Mesothelial cell of epicardium (in vitro differentiated cells): ENCODE measurements around the gene YWHAG. TPM values are rescaled to one million over a fixed set of nuclear protein-coding genes. Genes with fewer than 3 reads are reported as not detected.
A peak's percentile ranks its signal among the peaks of the same experiment; 100 is the strongest.

ENCODE experiments used
- DNase-seq, 2 experiments: peaks; one replicate each; pipeline ENCODE4 v3.0.0; 2021; ENCODE audit warnings: low spot score in 2 of 2; ENCODE audit not compliant: unreplicated experiment in 2 of 2
- H3K27ac Mint-ChIP-seq: 2 replicates; pipeline ENCODE4 v1.8.0; 2021; ENCODE audit warnings: mixed read lengths
- H3K27me3 Mint-ChIP-seq: 2 replicates; pipeline ENCODE4 v1.8.0; 2021; ENCODE audit warnings: low read depth, mixed read lengths
- H3K36me3 Mint-ChIP-seq: 2 replicates; pipeline ENCODE4 v1.8.0; 2021; ENCODE audit warnings: mixed read lengths
- H3K4me1 Mint-ChIP-seq: 2 replicates; pipeline ENCODE4 v1.8.0; 2021; ENCODE audit warnings: mixed read lengths
- H3K4me3 Mint-ChIP-seq: 2 replicates; pipeline ENCODE4 v1.8.0; 2021; ENCODE audit warnings: mild to moderate bottlenecking, moderate library complexity, mixed read lengths
- H3K9me3 Mint-ChIP-seq: 2 replicates; pipeline ENCODE4 v1.8.0; 2021; ENCODE audit warnings: mixed read lengths
- total RNA-seq: library from RNA; stranded (reverse); gene quantifications from 3 replicates; pipeline ENCODE4 v1.2.1, GENCODE V29; 2021
- TF ChIP-seq, protein P1 (sequence below): fragments of 200-600 bp; sonication (generic); IDR thresholded peaks from one replicate; pipeline ENCODE4 v1.5.0; 2021; ENCODE audit warnings: antibody characterized with exemption; ENCODE audit not compliant: unreplicated experiment

Gene YWHAG
- total RNA-seq, 1 donor from 2014 or later = 145 TPM

GRCh38 chr7:76282344-76283253 lies 76.2 kb downstream of the YWHAG start:
- Mint-ChIP-seq H3K27me3 (peaks cover 60% of the 10 kb centered on the region), H3K27ac (no peak overlapping the region), H3K4me3 (peak overlapping the region; percentile 69), H3K4me1 (peaks cover 12% of the 10 kb centered on the region), H3K9me3 (no peaks in the 10 kb centered on the region), H3K36me3 (no peaks in the 10 kb centered on the region)
- TF ChIP-seq, protein P1, sequence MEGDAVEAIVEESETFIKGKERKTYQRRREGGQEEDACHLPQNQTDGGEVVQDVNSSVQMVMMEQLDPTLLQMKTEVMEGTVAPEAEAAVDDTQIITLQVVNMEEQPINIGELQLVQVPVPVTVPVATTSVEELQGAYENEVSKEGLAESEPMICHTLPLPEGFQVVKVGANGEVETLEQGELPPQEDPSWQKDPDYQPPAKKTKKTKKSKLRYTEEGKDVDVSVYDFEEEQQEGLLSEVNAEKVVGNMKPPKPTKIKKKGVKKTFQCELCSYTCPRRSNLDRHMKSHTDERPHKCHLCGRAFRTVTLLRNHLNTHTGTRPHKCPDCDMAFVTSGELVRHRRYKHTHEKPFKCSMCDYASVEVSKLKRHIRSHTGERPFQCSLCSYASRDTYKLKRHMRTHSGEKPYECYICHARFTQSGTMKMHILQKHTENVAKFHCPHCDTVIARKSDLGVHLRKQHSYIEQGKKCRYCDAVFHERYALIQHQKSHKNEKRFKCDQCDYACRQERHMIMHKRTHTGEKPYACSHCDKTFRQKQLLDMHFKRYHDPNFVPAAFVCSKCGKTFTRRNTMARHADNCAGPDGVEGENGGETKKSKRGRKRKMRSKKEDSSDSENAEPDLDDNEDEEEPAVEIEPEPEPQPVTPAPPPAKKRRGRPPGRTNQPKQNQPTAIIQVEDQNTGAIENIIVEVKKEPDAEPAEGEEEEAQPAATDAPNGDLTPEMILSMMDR = no peak
- DNase-seq = peak in 1 of 2 experiments; percentile 53

- Mint-ChIP-seq H3K4me3 (peak overlapping the region; percentile 69), H3K9me3 (no peaks in the 10 kb centered on the region), H3K27me3 (peaks cover 68% of the 10 kb centered on the region), H3K36me3 (no peaks in the 10 kb centered on the region), H3K27ac (peak overlapping the region; percentile 21), H3K4me1 (peaks cover 12% of the 10 kb centered on the region)
- TF ChIP-seq, protein P1 = no peak
- no peak for DNase-seq
These were observed 77.0 kb downstream of the YWHAG start for GRCh38 chr7:76281706-76282343.

GRCh38 chr7:76281006-76281705 lies 77.6 kb downstream of the YWHAG start:
- no peak for DNase-seq
- no peak overlapping the region for H3K27ac Mint-ChIP-seq
- TF ChIP-seq, protein P1 = no peak
- H3K27me3 Mint-ChIP-seq = peaks cover 70% of the 10 kb centered on the region
- no peaks in the 10 kb centered on the region for H3K9me3 Mint-ChIP-seq
- no peaks in the 10 kb centered on the region for H3K36me3 Mint-ChIP-seq
- peak overlapping the region; percentile 63 for H3K4me3 Mint-ChIP-seq
- H3K4me1 Mint-ChIP-seq = peaks cover 12% of the 10 kb centered on the region

- Mint-ChIP-seq H3K4me1 (peaks cover 12% of the 10 kb centered on the region), H3K4me3 (no peak overlapping the region), H3K27ac (no peak overlapping the region), H3K36me3 (no peaks in the 10 kb centered on the region), H3K27me3 (peaks cover 75% of the 10 kb centered on the region), H3K9me3 (no peaks in the 10 kb centered on the region)
- no peak for DNase-seq
- TF ChIP-seq, protein P1 = no peak
These were observed 78.4 kb downstream of the YWHAG start for GRCh38 chr7:76280408-76280807.

DNA sequence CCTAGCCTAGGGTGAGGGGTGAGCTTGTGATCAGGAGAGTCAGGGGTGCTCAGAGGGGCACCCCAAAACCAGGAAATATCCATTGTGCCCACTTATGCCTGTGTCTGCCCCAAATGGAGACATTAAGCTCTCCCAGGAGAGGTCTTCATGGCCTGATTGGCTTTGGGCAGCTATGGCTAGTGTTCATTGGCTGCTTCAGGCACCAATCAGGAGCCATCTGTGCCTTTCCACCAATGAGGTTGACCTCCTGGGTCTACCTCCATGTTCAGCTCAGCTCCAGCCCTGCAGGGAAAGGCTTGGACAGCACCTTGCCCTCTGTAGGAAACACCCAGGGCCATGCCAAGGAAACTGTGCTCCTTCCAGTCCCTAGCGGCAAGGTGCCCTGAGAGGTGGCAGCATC lies 80.3 kb downstream of the YWHAG start:
- TF ChIP-seq, protein P1 = no peak
- H3K27me3 Mint-ChIP-seq = peaks cover 69% of the 10 kb centered on the region
- no peak overlapping the region for H3K27ac Mint-ChIP-seq
- peaks cover 14% of the 10 kb centered on the region for H3K4me1 Mint-ChIP-seq
- DNase-seq = no peak
- no peak overlapping the region for H3K4me3 Mint-ChIP-seq
- no peaks in the 10 kb centered on the region for H3K36me3 Mint-ChIP-seq
- no peaks in the 10 kb centered on the region for H3K9me3 Mint-ChIP-seq

Other genes starting within 250 kb of the YWHAG start
- 6.9 to 8.2 TPM (median 7.7 TPM) in 3 replicates for gene SRRM3, start 157.1 kb downstream of the YWHAG start, total RNA-seq
- gene HSPB1, start 56.3 kb downstream of the YWHAG start, total RNA-seq = 235 to 241 TPM (median 239 TPM) in 3 replicates
- 22.4 to 26.2 TPM (median 25.2 TPM) in 3 replicates for gene SSC4D, start 50.7 kb upstream of the YWHAG start, total RNA-seq
- gene ZP3, start 66.0 kb upstream of the YWHAG start, total RNA-seq = 0.41 to 0.89 TPM in 2 of 3 replicates, not detected in the other
- gene DTX2, start 102.7 kb upstream of the YWHAG start, total RNA-seq = 18.9 to 24.6 TPM (median 23.4 TPM) in 3 replicates
- gene UPK3B, start 151.6 kb upstream of the YWHAG start, total RNA-seq = 49.5 to 56.9 TPM (median 50.1 TPM) in 3 replicates
- 0.18 to 0.44 TPM (median 0.34 TPM) in 3 replicates for gene SPDYE16, start 184.3 kb upstream of the YWHAG start, total RNA-seq